Measurements from ENCODE around the gene INSIG1. TPM values are rescaled to one million over a fixed set of nuclear protein-coding genes. Genes with fewer than 3 reads are reported as not detected.

INSIG1 gene
- total RNA-seq, 1 donor: 128 TPM

DNA sequence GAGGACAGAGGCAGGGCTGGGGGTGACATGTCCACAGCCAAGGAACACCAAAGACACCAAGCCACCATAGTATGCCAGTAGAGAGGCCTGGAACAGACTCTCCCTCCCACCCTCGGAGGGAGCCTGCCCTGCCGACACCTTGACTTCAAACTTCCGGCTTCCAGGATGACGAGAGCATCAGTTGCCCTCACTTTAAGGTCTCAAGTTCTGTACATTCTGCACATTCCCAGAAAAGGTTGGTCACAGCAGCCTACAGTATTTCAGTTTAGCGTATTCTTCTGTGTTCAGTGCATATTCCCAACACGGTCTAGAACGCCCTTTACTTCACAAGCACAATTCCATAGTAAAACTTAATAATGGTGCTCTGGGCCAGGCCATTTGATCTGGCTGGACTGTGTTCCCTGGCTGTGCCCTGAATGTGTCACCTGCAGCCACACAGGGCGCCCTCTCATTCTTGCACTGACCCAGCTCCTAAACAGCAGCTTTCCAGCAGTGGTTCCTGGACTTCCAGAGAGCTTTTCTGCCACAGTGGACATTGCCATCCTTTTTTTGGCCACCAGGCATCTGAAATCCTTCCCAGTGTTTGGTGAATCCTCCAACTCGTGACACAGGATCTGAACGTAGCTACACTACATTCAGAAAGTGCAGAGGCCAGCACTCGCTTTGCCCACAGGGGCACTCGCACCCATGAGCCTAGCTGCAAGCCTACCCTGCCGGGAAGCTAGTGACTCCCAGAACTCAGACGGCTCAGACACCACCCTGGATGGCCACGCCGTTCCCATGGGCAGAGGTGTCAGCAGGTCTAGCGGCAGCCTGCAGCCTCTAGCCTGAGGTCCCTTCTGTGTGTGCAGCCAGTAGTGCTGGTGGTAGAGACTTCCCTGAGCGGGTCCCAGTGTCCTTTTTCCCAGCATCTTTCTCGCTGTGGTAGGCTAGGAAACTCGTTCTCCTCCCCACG is 36.4 kb upstream of the INSIG1 start:
- no peaks in the 10 kb centered on the region for H3K27me3 ChIP-seq (ENCODE audit: insufficient read depth, low read length)
- no peaks in the 10 kb centered on the region for H3K4me1 ChIP-seq (ENCODE audit: insufficient read depth, low read length)
- no peaks in the 10 kb centered on the region for H3K9me3 ChIP-seq (ENCODE audit: low read depth, low read length)
- H3K4me3 ChIP-seq (ENCODE audit: low read length): no peak overlapping the region

GRCh38 chr7:155262031-155262430 is 35.6 kb upstream of the INSIG1 start:
- H3K9me3 ChIP-seq (ENCODE audit: low read depth, low read length): no peaks in the 10 kb centered on the region
- no peaks in the 10 kb centered on the region for H3K27me3 ChIP-seq (ENCODE audit: insufficient read depth, low read length)
- H3K4me3 ChIP-seq (ENCODE audit: low read length): no peak overlapping the region
- no peaks in the 10 kb centered on the region for H3K4me1 ChIP-seq (ENCODE audit: insufficient read depth, low read length)

- Histone ChIP-seq H3K27me3 (ENCODE audit: insufficient read depth, low read length) (no peaks in the 10 kb centered on the region), H3K4me3 (ENCODE audit: low read length) (no peak overlapping the region), H3K9me3 (ENCODE audit: low read depth, low read length) (no peaks in the 10 kb centered on the region), H3K4me1 (ENCODE audit: insufficient read depth, low read length) (no peaks in the 10 kb centered on the region)
Measured at GRCh38 chr7:155263051-155263450, 34.6 kb upstream of the INSIG1 start.

- Histone ChIP-seq H3K27me3 (ENCODE audit: insufficient read depth, low read length) (no peaks in the 10 kb centered on the region), H3K4me1 (ENCODE audit: insufficient read depth, low read length) (no peaks in the 10 kb centered on the region), H3K9me3 (ENCODE audit: low read depth, low read length) (no peaks in the 10 kb centered on the region), H3K4me3 (ENCODE audit: low read length) (no peak overlapping the region)
Measured at GRCh38 chr7:155263581-155264143, 34.0 kb upstream of the INSIG1 start.

DNA sequence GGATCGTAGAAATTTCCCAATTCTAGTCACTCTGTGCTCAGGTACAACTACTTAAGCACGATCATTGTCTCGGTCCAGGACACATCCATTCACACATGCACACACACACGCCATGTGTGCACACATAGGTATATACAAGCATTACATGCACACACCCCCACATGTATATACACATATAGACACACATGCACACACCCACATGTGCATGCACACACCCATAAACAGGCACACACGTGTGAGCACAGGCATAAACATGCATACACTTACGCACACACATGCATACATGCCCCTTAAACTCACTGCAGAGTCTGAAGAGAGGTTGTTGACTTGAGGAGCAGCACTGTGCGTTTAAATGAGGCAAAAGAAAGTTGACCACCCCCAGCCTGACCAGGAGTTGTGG is 32.5 kb upstream of the INSIG1 start:
- no peaks in the 10 kb centered on the region for H3K27me3 ChIP-seq (ENCODE audit: insufficient read depth, low read length)
- H3K4me1 ChIP-seq (ENCODE audit: insufficient read depth, low read length): no peaks in the 10 kb centered on the region
- no peak overlapping the region for H3K4me3 ChIP-seq (ENCODE audit: low read length)

GRCh38 chr7:155265961-155266360 is 31.7 kb upstream of the INSIG1 start:
- Histone ChIP-seq H3K9me3 (ENCODE audit: low read depth, low read length) (no peaks in the 10 kb centered on the region), H3K4me3 (ENCODE audit: low read length) (no peak overlapping the region), H3K4me1 (ENCODE audit: insufficient read depth, low read length) (no peaks in the 10 kb centered on the region), H3K27me3 (ENCODE audit: insufficient read depth, low read length) (no peaks in the 10 kb centered on the region)

More for the DNA sequence above, 32.5 kb upstream of the INSIG1 start:
- H3K9me3 ChIP-seq (ENCODE audit: low read depth, low read length): no peaks in the 10 kb centered on the region

GRCh38 chr7:155266440-155266839 is 31.2 kb upstream of the INSIG1 start:
- H3K4me1 ChIP-seq (ENCODE audit: insufficient read depth, low read length): no peaks in the 10 kb centered on the region
- H3K4me3 ChIP-seq (ENCODE audit: low read length): no peak overlapping the region
- H3K9me3 ChIP-seq (ENCODE audit: low read depth, low read length): no peaks in the 10 kb centered on the region
- no peaks in the 10 kb centered on the region for H3K27me3 ChIP-seq (ENCODE audit: insufficient read depth, low read length)

DNA sequence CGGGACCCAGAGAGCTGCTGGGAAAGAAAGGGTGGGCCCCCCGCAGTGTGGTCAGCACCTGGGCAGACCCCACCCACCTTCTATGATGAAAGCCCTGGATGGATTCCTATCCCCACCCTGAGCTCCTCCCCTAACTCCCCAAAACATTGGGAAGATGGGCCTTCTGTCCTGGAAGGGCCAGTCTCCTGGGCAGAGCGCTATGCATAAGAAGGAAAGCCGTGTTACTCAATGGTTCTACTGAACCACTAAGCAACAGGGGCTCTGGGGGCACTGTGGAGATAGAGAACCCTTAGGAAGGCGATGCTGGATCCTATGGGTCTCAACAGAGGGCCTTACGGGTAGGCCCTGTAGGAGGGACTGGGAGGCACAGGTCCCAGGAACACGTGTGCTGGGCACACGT is 30.7 kb upstream of the INSIG1 start:
- Histone ChIP-seq H3K27me3 (ENCODE audit: insufficient read depth, low read length) (no peaks in the 10 kb centered on the region), H3K4me3 (ENCODE audit: low read length) (no peak overlapping the region), H3K4me1 (ENCODE audit: insufficient read depth, low read length) (no peaks in the 10 kb centered on the region), H3K9me3 (ENCODE audit: low read depth, low read length) (no peaks in the 10 kb centered on the region)

GRCh38 chr7:155267436-155267835 is 30.2 kb upstream of the INSIG1 start:
- Histone ChIP-seq H3K27me3 (ENCODE audit: insufficient read depth, low read length) (no peaks in the 10 kb centered on the region), H3K4me1 (ENCODE audit: insufficient read depth, low read length) (no peaks in the 10 kb centered on the region), H3K4me3 (ENCODE audit: low read length) (no peak overlapping the region), H3K9me3 (ENCODE audit: low read depth, low read length) (no peaks in the 10 kb centered on the region)

- no peaks in the 10 kb centered on the region for H3K9me3 ChIP-seq (ENCODE audit: low read depth, low read length)
- no peak overlapping the region for H3K4me3 ChIP-seq (ENCODE audit: low read length)
- H3K4me1 ChIP-seq (ENCODE audit: insufficient read depth, low read length): no peaks in the 10 kb centered on the region
- no peaks in the 10 kb centered on the region for H3K27me3 ChIP-seq (ENCODE audit: insufficient read depth, low read length)
Measured at GRCh38 chr7:155268211-155268610, 29.5 kb upstream of the INSIG1 start.

- no peaks in the 10 kb centered on the region for H3K27me3 ChIP-seq (ENCODE audit: insufficient read depth, low read length)
Measured at GRCh38 chr7:155268921-155269650, 28.6 kb upstream of the INSIG1 start.

GRCh38 chr7:155269766-155270585 is 27.7 kb upstream of the INSIG1 start:
- Histone ChIP-seq H3K9me3 (ENCODE audit: low read depth, low read length) (no peaks in the 10 kb centered on the region), H3K4me1 (ENCODE audit: insufficient read depth, low read length) (no peaks in the 10 kb centered on the region), H3K4me3 (ENCODE audit: low read length) (no peak overlapping the region), H3K27me3 (ENCODE audit: insufficient read depth, low read length) (no peaks in the 10 kb centered on the region)

More at GRCh38 chr7:155268921-155269650, 28.6 kb upstream of the INSIG1 start:
- Histone ChIP-seq H3K4me3 (ENCODE audit: low read length) (no peak overlapping the region), H3K4me1 (ENCODE audit: insufficient read depth, low read length) (no peaks in the 10 kb centered on the region), H3K9me3 (ENCODE audit: low read depth, low read length) (no peaks in the 10 kb centered on the region)

- Histone ChIP-seq H3K4me3 (ENCODE audit: low read length) (no peak overlapping the region), H3K4me1 (ENCODE audit: insufficient read depth, low read length) (no peaks in the 10 kb centered on the region), H3K27me3 (ENCODE audit: insufficient read depth, low read length) (no peaks in the 10 kb centered on the region), H3K9me3 (ENCODE audit: low read depth, low read length) (no peaks in the 10 kb centered on the region)
Measured at GRCh38 chr7:155270861-155271260, 26.8 kb upstream of the INSIG1 start.

- Histone ChIP-seq H3K9me3 (ENCODE audit: low read depth, low read length) (no peaks in the 10 kb centered on the region), H3K4me1 (ENCODE audit: insufficient read depth, low read length) (no peaks in the 10 kb centered on the region), H3K4me3 (ENCODE audit: low read length) (no peak overlapping the region), H3K27me3 (ENCODE audit: insufficient read depth, low read length) (no peaks in the 10 kb centered on the region)
Measured at GRCh38 chr7:155274633-155275355, 22.9 kb upstream of the INSIG1 start.

Data from mononuclear cell (primary cell).